ENCODE results near the gene GHR. TPM values are rescaled to one million over a fixed set of nuclear protein-coding genes. Genes with fewer than 3 reads are reported as not detected.

Gene GHR
- total RNA-seq, 1 donor, result under 0.01 TPM

DNA sequence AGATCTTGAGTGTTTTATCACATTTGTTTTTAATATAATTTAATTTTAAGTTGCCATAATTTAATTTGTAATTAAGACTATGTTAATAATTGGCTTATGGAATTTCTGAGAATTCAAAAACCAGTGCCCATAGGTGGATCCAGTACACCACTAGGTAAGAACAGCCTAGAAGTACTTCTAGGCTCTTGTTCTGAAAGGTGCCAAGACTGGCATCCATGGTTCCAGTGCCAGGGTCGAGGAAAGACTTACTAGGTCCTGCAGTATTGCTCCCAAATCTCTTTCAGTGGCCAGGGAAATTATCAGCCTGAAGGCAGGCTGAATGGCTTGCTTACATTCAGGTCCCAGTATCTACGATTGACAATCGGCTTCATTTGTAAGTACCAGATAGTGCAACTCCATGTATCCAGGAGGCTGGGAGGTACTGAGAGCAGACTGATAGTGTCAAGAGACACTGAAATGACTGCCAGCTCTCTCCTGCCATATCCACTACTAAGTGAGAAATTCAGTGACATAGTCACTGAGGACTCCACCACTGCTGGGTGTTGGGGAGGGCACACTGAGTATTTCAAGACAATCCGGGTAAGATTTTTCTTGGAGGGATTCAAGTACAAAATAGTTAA, 174.2 kb downstream of the GHR start:
- no peak for DNase-seq (ENCODE audit: low read depth in 2 of 3, low spot score in 2 of 3)

- no peak for DNase-seq (ENCODE audit: low read depth in 2 of 3, low spot score in 2 of 3)
Measured at GRCh38 chr5:42598311-42598710, 175.1 kb downstream of the GHR start.

DNA sequence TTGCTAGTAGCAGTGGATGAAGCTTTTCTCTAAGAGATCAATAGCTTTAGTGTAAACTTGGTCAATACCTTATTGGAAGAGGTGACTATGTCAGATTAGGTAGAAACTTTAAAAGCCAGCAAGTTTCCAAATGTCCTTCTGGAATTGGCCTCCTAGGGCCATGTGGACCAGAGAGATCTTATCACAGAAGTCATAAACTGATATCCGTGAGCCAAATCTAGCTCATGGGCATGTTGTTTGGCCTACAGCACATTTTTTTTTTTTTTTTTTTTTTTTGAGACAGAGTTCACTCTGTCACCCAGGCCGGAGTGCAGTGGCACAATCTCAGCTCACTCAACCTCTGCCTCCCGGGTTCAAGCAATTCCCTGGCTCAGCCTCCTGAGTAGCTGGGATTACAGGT, 175.9 kb downstream of the GHR start:
- no peak for DNase-seq (ENCODE audit: low read depth in 2 of 3, low spot score in 2 of 3)

DNA sequence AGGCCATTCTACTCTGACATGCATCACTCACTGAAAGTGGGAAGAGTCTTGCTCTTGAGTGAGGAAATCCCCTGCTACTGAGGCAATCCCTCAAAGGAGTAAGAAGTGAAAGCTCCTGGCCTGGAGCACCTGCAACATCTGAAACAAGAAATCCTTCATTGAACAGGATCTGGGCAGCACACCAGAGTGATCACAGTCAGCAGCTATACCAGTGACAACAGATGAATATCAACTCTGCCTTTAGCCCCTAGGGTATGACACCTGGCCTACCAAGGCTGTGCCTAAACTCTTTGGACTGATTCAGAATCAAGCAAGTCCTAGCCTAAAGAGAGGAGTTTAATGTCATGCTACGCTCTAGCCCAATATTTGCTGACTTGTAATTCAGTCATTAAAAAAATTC, 177.2 kb downstream of the GHR start:
- no peak for DNase-seq (ENCODE audit: low read depth in 2 of 3, low spot score in 2 of 3)

DNA sequence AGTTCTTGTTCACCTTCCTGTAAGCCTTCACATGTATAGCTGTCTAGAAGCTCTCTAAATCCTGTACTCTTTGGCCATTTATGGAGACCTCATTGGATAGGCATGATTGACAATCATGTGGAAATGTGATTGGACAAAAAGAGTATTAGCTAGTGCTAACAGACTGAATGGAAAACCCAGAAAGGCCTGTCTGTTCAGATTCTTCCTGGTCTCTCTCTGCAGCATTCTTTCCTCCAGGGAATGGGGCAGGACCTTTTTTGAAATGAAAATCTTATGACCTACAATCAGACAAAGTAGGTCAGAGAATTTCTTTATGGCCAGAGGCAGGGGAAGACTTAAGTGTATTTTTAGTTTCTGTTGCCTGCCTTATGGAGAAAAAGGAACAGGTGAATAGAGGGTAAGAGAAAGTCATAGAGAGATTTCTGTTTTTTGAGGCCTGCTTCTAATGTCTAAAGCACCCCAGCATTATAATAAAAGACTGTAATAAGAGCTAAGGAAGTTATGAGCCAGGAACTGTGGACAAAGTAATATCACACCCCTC, 181.0 kb downstream of the GHR start:
- no peak for DNase-seq (ENCODE audit: low read depth in 2 of 3, low spot score in 2 of 3)

DNA sequence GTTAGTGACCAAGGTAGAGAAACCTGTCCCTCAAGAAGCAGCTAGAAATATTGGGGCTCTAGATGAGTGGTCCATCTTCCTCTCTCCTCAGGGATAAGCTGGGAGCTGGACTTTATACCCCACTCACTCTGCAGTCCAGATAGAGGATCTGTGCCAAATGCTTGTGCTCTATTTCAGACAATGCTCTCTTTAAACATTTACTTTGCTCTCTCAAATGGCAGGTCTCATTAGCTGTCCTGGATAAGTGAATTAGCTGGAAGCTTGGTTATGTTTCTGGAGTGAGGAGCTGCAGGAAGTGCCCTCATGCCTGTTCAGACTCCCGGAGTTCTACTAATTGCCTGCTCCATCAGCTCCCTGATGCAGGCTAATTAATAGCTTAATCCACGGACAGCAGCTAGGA, 182.3 kb downstream of the GHR start:
- DNase-seq (ENCODE audit: low read depth in 2 of 3, low spot score in 2 of 3), result no peak

GRCh38 chr5:42606464-42606869, 183.2 kb downstream of the GHR start:
- DNase-seq (ENCODE audit: low read depth in 2 of 3, low spot score in 2 of 3), result no peak

DNA sequence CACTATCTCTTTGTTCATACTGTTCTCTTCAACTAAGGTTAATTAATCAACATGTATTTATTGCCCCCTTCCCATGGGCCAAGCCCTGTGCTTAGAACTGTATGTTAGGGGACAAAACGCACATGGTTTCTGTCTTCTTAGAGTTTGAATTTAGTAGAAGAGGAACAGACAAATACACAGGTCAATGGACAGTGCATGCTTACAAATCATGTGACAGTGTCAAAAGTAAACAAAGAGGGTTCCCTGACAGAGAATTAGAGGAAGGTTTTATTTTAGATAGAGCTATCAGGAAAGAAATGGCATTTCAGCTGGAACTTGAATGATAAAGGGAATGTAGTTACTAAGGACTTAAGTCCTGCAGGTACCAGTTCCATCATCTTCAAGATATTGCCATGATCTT, 188.2 kb downstream of the GHR start:
- DNase-seq (ENCODE audit: low read depth in 2 of 3, low spot score in 2 of 3), result no peak

DNA sequence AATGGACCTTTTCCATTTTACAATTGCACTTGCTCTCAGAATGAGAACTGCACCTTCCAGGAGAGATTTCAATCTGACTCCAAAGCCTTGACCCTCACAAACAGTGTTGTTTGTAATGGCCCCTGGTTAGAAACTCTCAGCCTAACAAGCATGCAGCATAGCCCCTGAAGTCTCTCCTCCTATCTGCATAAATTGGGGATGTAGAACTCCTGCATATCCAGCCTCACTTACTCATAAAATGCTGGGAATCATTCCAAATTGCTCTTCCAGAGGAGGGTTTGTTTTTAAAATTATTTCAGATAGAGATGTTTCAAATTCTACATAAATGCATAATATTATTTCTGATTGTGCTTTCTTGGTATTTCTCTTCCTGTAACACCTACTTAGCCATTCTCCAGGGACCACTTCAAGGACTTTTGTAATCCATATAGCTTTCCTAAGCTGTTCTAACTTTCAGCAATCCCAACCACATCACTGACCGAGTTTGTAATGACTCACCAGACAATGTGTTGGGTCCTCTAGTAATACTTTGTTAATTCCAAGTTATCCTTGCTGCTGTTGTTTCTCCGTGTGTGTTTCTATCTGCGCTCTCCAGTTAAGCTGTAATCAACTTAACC, 189.6 kb downstream of the GHR start:
- no peak for DNase-seq (ENCODE audit: low read depth in 2 of 3, low spot score in 2 of 3)

- no peak for DNase-seq (ENCODE audit: low read depth in 2 of 3, low spot score in 2 of 3)
Measured at GRCh38 chr5:42614509-42614908, 191.3 kb downstream of the GHR start.

GRCh38 chr5:42620579-42621216, 197.5 kb downstream of the GHR start:
- no peak for DNase-seq (ENCODE audit: low read depth in 2 of 3, low spot score in 2 of 3)

DNA sequence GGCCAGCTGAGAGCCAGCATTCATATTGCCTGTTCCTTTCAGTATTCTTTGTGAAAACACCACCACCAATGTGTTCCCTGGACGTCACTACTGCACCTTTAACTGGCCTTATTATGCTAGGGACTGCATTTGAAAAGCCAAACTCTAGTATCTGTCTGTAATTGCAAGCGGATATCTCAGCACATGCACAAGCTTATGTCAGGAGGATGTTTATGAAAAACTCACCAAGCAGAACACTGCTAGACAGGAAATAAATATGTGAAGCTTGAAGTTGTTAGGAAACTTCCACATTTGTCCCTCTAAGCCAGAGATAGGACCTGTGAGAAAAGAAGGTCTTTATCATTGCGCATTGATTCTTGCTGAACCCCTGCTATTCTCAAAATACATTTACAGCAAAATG, 198.0 kb downstream of the GHR start:
- peak in 1 of 3 donors; percentile 2 for DNase-seq (ENCODE audit: low read depth in 2 of 3, low spot score in 2 of 3)

DNA sequence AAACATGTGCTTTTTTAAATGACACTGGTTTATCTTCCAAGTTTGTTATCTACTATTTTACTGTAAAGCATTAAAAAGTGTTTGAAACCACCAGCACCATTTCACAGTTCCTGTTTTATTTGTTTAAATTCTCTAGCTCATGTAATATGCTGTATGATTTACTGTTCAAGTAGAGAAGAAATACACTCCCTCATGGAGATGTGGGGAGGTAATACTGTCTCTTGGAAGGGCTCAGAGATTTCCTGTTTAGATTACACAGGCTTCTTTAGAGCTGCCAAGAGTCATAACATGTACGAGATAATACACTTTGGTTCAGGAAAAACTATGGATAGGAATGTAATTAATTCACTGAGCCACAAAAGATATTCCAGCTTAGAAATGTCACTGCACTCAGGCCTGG, 198.4 kb downstream of the GHR start:
- DNase-seq (ENCODE audit: low read depth in 2 of 3, low spot score in 2 of 3), result peak in 1 of 3 donors; percentile 4

GRCh38 chr5:42624912-42625311, 201.7 kb downstream of the GHR start:
- no peak for DNase-seq (ENCODE audit: low read depth in 2 of 3, low spot score in 2 of 3)

GRCh38 chr5:42626462-42626861, 203.2 kb downstream of the GHR start:
- no peak for DNase-seq (ENCODE audit: low read depth in 2 of 3, low spot score in 2 of 3)

DNA sequence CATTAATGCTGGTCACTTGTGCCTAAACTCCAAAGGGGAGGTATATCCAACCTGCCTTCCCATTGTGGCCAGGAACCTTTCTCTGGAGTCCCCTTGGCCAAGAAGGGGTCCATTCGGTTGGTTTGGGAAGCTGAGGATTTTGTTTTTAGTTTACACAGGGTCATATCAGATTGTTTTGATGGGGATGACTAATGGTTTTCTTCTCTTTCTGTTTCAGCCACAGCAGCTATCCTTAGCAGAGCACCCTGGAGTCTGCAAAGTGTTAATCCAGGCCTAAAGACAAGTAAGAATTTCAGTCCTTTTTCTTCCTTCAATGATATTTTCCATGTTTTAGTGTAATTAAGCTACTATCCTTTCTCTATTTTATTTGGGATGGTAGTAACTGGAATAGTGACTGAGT, 205.6 kb downstream of the GHR start:
- DNase-seq (ENCODE audit: low read depth in 2 of 3, low spot score in 2 of 3), result no peak

DNA sequence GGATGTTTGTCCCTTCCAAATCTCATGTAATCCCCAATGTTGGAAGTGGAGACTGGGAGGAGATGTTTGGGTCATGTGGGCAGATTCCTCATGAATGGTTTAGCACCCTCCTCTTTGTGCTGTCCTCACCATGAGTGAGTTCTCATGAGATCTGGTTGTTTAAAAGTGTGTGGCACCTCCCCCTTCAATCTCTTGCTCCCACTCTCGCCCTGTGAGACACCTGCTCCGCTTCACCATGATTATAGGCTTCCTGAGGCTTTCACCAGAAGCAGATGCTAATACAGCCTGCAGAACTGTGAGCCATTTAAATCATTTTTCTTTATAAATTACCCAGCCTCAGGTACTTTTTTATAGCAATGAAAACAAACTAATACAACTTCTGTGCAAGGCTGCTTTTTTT, 206.0 kb downstream of the GHR start:
- DNase-seq (ENCODE audit: low read depth in 2 of 3, low spot score in 2 of 3), result no peak

- DNase-seq (ENCODE audit: low read depth in 2 of 3, low spot score in 2 of 3), result no peak
Measured at GRCh38 chr5:42631241-42631640, 208.0 kb downstream of the GHR start.

DNA sequence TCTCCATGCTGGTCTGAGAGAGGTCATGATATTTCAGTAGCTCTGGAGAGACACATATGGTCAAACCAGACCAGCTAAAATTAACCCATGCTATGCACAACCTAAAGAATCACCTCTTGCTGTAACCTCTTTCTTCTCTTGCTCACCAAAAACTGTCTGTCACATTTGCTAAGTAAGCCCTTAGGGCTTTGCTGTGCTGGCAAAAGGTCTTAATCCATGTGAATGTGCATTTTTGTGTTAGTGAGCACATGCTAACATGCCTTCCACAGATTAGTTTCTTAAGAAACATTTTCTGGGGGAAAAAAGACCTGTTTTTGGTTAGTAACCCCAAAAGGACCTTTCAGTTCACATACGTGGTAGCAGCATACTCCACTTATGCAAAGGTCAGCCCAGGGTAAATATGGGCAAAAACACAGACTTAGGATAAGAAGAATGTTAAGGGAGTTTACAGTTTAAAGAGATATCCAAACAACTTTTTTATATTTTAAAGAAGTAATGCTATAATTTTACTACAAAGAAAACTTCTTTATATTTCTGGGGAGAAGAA, 209.2 kb downstream of the GHR start:
- no peak for DNase-seq (ENCODE audit: low read depth in 2 of 3, low spot score in 2 of 3)

DNA sequence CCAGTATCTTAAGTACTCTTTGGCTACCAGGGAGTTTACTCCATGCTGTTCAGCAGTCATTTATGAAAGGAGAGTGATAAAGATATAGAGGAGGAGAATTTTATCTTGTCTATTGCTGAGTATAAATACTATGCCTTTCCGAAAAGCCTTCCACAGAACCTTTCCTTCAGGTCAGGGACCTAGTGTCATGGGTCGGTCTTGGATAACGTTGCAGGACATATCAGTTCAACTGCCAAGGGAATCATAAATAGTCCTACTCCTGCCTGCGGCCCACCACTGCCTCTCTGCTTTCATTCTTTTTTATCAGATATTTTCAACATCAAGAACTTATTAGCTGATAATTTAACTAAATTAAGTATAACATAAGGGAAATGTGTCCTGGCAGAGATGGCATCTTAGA, 211.3 kb downstream of the GHR start:
- DNase-seq (ENCODE audit: low read depth in 2 of 3, low spot score in 2 of 3), result no peak

DNA sequence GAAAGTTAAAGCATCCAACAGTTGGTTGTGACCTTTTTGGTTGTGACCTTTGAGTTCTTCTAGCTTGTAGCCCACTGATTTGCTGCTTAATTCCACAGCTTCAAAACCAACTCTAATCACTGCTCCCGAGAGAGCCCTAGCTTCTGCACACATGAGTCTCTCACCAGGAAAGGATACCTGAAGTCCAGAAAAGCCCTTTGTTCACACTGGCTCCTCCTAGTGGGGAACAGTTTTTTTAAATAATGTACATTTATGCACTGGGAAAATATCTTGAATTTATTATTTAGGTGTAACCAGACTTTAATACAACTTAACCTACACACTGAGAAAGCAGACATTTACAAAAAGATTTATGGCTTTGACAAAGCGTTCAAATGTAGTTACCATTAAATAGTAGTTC, 213.2 kb downstream of the GHR start:
- peak in 1 of 3 donors; percentile 30 for DNase-seq (ENCODE audit: low read depth in 2 of 3, low spot score in 2 of 3)

DNA sequence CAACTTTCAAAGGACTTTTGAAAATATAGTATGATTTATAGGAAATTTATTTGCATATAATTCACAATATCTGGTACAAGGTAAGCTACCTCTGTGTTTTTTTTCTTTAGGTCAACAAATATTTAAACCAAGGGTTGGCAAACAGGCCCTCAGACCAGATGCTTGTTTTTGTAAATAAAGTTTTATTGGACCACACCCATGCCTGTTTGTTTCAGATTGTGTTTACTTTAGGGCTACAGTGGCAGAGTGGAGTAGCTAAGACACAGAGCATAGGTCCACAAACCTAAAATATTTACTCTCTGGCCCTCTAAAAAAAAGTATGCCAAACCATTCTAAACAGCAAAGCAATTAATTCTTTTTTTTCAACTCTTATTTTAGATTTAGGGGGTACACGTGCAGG, 213.7 kb downstream of the GHR start:
- DNase-seq (ENCODE audit: low read depth in 2 of 3, low spot score in 2 of 3), result no peak
